HG03575 (cell line): ENCODE data around the gene ALOXE3.

Source experiments
- ATAC-seq: cut with Tn5 transposase; IDR thresholded peaks from one replicate; pipeline ENCODE4 v1.9.1; 2021; ENCODE audit not compliant: unreplicated experiment, insufficient number of reproducible peaks, low FRiP score; ENCODE audit errors: extremely low read depth

The ALOXE3 gene

DNA sequence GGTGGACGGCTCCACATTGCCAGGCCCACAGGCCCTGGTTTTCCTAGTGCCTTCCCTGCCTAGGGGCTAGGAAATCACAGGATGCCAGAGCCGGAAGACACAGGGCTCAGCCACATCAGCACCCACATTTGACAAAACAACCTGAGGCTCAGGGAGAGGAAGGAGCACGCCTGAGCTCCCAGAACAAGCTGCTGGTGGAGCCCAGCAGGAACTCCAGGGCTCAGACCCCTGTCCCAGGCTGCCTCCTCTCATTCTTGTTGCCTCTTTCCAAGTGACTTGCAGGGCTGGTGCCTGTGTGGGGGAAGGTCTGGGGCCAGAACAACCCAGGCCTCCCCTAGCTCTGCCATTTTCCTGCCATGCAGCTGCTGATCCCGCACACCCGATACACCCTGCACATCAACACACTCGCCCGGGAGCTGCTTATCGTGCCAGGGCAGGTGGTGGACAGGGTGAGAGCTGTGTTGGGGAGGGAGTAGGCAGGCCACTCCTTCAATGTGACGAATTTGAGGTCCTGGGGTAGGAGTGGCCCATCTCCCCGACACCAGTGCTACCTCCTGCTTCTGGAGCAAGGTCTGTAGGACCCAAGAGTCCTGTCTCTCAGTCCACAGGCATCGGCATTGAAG, 71.9 kb downstream of the ALOXE3 start:
- no peak for ATAC-seq
